H9 (cell line): ENCODE measurements around the gene EFNB1. TPM values are rescaled to one million over a fixed set of nuclear protein-coding genes. Genes with fewer than 3 reads are reported as not detected.

Source experiments
- DNase-seq: peaks from one replicate; pipeline ENCODE4 v3.0.0-alpha.2; 2017
- H2AFZ ChIP-seq: one replicate; pipeline ENCODE4 v1.6.1; 2013; ENCODE audit warnings: mild to moderate bottlenecking, low read length, control low read depth, moderate library complexity
- H2AK5ac ChIP-seq: 2 replicates; pipeline ENCODE4 v1.6.1; 2013; ENCODE audit warnings: low read length, control low read depth, mixed read lengths; ENCODE audit not compliant: insufficient read length
- H2BK120ac ChIP-seq: one replicate; pipeline ENCODE4 v1.6.1; 2013; ENCODE audit warnings: low read depth, mild to moderate bottlenecking, low read length, control low read depth, inconsistent platforms; ENCODE audit not compliant: poor library complexity, severe bottlenecking
- H2BK12ac ChIP-seq: 2 replicates; pipeline ENCODE4 v1.6.1; 2013; ENCODE audit warnings: low read length, control low read depth, mixed read lengths, low read depth; ENCODE audit not compliant: insufficient read length
- H2BK15ac ChIP-seq: 2 replicates; pipeline ENCODE4 v1.6.1; 2013; ENCODE audit warnings: low read depth, low read length, control low read depth
- H2BK20ac ChIP-seq: one replicate; pipeline ENCODE4 v1.6.1; 2013; ENCODE audit warnings: low read depth, mild to moderate bottlenecking, low read length, control low read depth, inconsistent platforms; ENCODE audit not compliant: poor library complexity, severe bottlenecking
- H2BK5ac ChIP-seq: 2 replicates; pipeline ENCODE4 v1.6.1; 2013; ENCODE audit warnings: low read length, control low read depth, mixed read lengths; ENCODE audit not compliant: insufficient read length
- H3K14ac ChIP-seq: 2 replicates; pipeline ENCODE4 v1.6.1; 2013; ENCODE audit warnings: low read length, control low read depth; ENCODE audit not compliant: insufficient read depth
- H3K18ac ChIP-seq: 2 replicates; pipeline ENCODE4 v1.6.1; 2013; ENCODE audit warnings: low read depth, mild to moderate bottlenecking, mixed read lengths, low read length, control low read depth; ENCODE audit not compliant: insufficient read length
- H3K23ac ChIP-seq: 2 replicates; pipeline ENCODE4 v1.6.1; 2013; ENCODE audit warnings: low read length, control low read depth, mixed read lengths, low read depth; ENCODE audit not compliant: insufficient read length
- H3K23me2 ChIP-seq: 2 replicates; pipeline ENCODE4 v1.6.1; 2013; ENCODE audit warnings: low read depth, mild to moderate bottlenecking, mixed read lengths, low read length, control low read depth; ENCODE audit not compliant: insufficient read length, poor library complexity, severe bottlenecking
- H3K27ac ChIP-seq: 2 replicates; pipeline ENCODE4 v1.5.1; 2013; ENCODE audit warnings: low read length, control low read depth, mixed read lengths, low read depth; ENCODE audit not compliant: insufficient read length
- H3K27me3 ChIP-seq: 2 replicates; pipeline ENCODE4 v1.6.1; 2013; ENCODE audit warnings: low read length, control low read depth, inconsistent platforms; ENCODE audit not compliant: insufficient read depth
- H3K4ac ChIP-seq: 2 replicates; pipeline ENCODE4 v1.6.1; 2013; ENCODE audit warnings: low read depth, mild to moderate bottlenecking, control low read depth, inconsistent platforms, low read length, moderate library complexity
- H3K4me1 ChIP-seq: 2 replicates; pipeline ENCODE4 v1.6.1; 2013; ENCODE audit warnings: low read length, control low read depth, inconsistent platforms; ENCODE audit not compliant: insufficient read depth
- H3K4me2 ChIP-seq: 2 replicates; pipeline ENCODE4 v1.6.1; 2013; ENCODE audit warnings: low read length, control low read depth, mixed read lengths; ENCODE audit not compliant: insufficient read length, insufficient read depth
- H3K56ac ChIP-seq: 2 replicates; pipeline ENCODE4 v1.6.1; 2013; ENCODE audit warnings: low read depth, mild to moderate bottlenecking, mixed read lengths, low read length, control low read depth; ENCODE audit not compliant: insufficient read length
- H3K79me1 ChIP-seq: 2 replicates; pipeline ENCODE4 v1.6.1; 2013; ENCODE audit warnings: low read depth, mild to moderate bottlenecking, moderate library complexity, low read length, control low read depth, inconsistent platforms; ENCODE audit not compliant: insufficient read depth, poor library complexity, severe bottlenecking
- H3K79me2 ChIP-seq: 2 replicates; pipeline ENCODE4 v1.6.1; 2013; ENCODE audit warnings: low read length, control low read depth, inconsistent platforms; ENCODE audit not compliant: insufficient read depth
- H3K9ac ChIP-seq: 2 replicates; pipeline ENCODE4 v1.6.1; 2013; ENCODE audit warnings: low read length, control low read depth, mixed read lengths; ENCODE audit not compliant: insufficient read length; ENCODE audit errors: extremely low read depth
- H3K9me3 ChIP-seq: one replicate; pipeline ENCODE4 v1.6.1; 2013; ENCODE audit warnings: low read depth, low read length, inconsistent platforms; ENCODE audit not compliant: control insufficient read depth
- H3T11ph ChIP-seq: one replicate; pipeline ENCODE4 v1.6.1; 2013; ENCODE audit warnings: mild to moderate bottlenecking, low read length, control low read depth, inconsistent platforms
- H4K20me1 ChIP-seq: one replicate; pipeline ENCODE4 v1.6.1; 2013; ENCODE audit not compliant: control insufficient read depth, insufficient read length, insufficient read depth
- H4K5ac ChIP-seq: 2 replicates; pipeline ENCODE4 v1.6.1; 2013; ENCODE audit warnings: low read depth, mild to moderate bottlenecking, mixed read lengths, low read length, control low read depth; ENCODE audit not compliant: insufficient read length
- H4K8ac ChIP-seq: replicated peaks from 2 replicates; pipeline ENCODE4 v1.6.1; 2013; ENCODE audit warnings: low read length, control low read depth, mixed read lengths, low read depth; ENCODE audit not compliant: insufficient read length
- H4K91ac ChIP-seq: 2 replicates; pipeline ENCODE4 v1.6.1; 2013; ENCODE audit warnings: low read depth, mild to moderate bottlenecking, moderate library complexity, mixed read lengths, low read length, control low read depth; ENCODE audit not compliant: insufficient read length
- H3K27ac Mint-ChIP-seq, 3 experiments: 2 replicates in 2 of 3; 3 replicates in 1 of 3; pipeline ENCODE4 v1.8.0; 2020 to 2021; ENCODE audit warnings: mixed read lengths in 3 of 3, mild to moderate bottlenecking in 1 of 3, moderate library complexity in 1 of 3
- H3K27me3 Mint-ChIP-seq: 2 replicates; pipeline ENCODE4 v1.8.0; 2021; ENCODE audit warnings: low read depth, mild to moderate bottlenecking, moderate library complexity, mixed read lengths
- H3K36me3 Mint-ChIP-seq, 3 experiments: 2 replicates in 2 of 3; 3 replicates in 1 of 3; pipeline ENCODE4 v1.8.0; 2020 to 2021; ENCODE audit warnings: low read depth in 3 of 3, mixed read lengths in 3 of 3; ENCODE audit not compliant: insufficient read depth in 1 of 3
- H3K4me1 Mint-ChIP-seq, 2 experiments: 2 replicates each; pipeline ENCODE4 v1.8.0; 2020; ENCODE audit warnings: mixed read lengths in 2 of 2
- H3K4me3 Mint-ChIP-seq, 2 experiments: 2 replicates in 1 of 2; 3 replicates in 1 of 2; pipeline ENCODE4 v1.8.0; 2020 to 2021; ENCODE audit warnings: mild to moderate bottlenecking in 2 of 2, mixed read lengths in 2 of 2, moderate library complexity in 1 of 2
- H3K9me3 Mint-ChIP-seq, 2 experiments: 2 replicates in 1 of 2; 3 replicates in 1 of 2; pipeline ENCODE4 v1.8.0; 2020; ENCODE audit warnings: mild to moderate bottlenecking in 2 of 2, mixed read lengths in 2 of 2, moderate library complexity in 1 of 2
- WGBS: extraction: QIAGEN DNeasy Blood & Tissue Kit; methylation state at CpG from one replicate; pipeline ENCODE4 v1.1.7; 2013; ENCODE audit warnings: missing lambda C conversion rate, low lambda C conversion rate, mixed read lengths; ENCODE audit not compliant: insufficient read length; ENCODE audit errors: extremely low coverage; 5-methylcytosine and 5-hydroxymethylcytosine counted together
- total RNA-seq: library from RNA; stranded (reverse); gene quantifications from 2 replicates; pipeline ENCODE4 v1.2.1, GENCODE V29; 2021
- TF ChIP-seq, protein P1 (sequence below): fragments of 200-600 bp; sonication (generic); conservative IDR thresholded peaks from 3 replicates; pipeline ENCODE4 v1.8.0; 2021; ENCODE audit warnings: antibody characterized with exemption, mild to moderate bottlenecking

EFNB1 gene
- total RNA-seq, 1 experiment from 2014 or later: 3.1 TPM

DNA sequence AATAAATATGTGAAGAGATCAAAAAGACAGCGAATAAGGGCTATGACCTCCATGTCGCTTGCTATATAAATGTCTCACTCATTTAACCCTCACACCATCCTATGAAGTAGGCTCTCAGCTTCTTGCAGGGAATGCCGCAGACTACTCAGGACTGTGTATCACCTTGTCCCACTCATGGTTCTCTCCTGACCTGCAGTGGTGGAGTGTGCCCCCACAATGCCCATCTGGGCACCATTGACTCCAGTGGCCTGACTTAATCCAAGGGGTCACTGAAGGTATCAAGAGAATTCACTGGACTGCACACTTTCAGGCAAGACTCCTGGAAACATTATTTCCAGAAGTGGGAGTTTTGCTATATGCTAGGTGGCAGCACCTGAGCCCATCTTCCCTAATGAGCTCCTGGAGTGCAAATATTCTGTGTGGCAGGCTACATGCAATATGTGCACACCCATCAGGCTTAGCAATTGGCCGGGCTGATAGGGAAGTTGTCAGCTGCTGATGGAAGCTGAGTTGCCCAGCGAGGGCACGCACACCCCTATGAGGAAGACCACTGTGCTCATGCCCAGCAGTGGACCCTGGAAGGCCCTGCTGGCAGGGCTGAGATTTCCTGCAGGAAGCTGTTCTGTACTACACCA lies 8.2 kb upstream of the EFNB1 start:
- Histone ChIP-seq H3K9me3 (no peaks in the 10 kb centered on the region), H2BK120ac (no peak overlapping the region), H3K23me2 (no peaks in the 10 kb centered on the region), H2BK12ac (no peak overlapping the region), H3K56ac (no peak overlapping the region), H3K14ac (no peak overlapping the region), H3T11ph (no peak overlapping the region), H3K9ac (no peak overlapping the region), H2BK15ac (no peak overlapping the region), H3K27ac (no peak overlapping the region), H3K4me1 (0 out of 2 replicates have a peak, but pooled peaks cover 2% of the 10 kb centered on the region), H4K91ac (no peak overlapping the region), H4K5ac (no peak overlapping the region), H2BK5ac (no peak overlapping the region), H3K4ac (no peak overlapping the region), H2AK5ac (no peak overlapping the region), H3K79me2 (no peaks in the 10 kb centered on the region), H4K8ac (no peak overlapping the region), H4K20me1 (no peaks in the 10 kb centered on the region), H3K23ac (no peak overlapping the region), H3K4me2 (no peak overlapping the region), H3K79me1 (no peaks in the 10 kb centered on the region), H3K18ac (no peak overlapping the region), H2BK20ac (no peak overlapping the region), H2AFZ (no peak overlapping the region), H3K27me3 (peaks cover 9% of the 10 kb centered on the region; the same call in 1 of the 2 replicates)
- Mint-ChIP-seq H3K27me3 (peaks cover 60% of the 10 kb centered on the region), H3K36me3 (peaks cover 0 to 2% (median 0%) of the 10 kb centered on the region in 3 experiments; a peak in 2 of 7 replicates), H3K4me3 (no peak overlapping the region), H3K27ac (no peak overlapping the region), H3K4me1 (peaks cover 0 to 6% of the 10 kb centered on the region in 2 experiments; a peak in 1 of 4 replicates), H3K9me3 (peaks cover 66 to 72% of the 10 kb centered on the region in 2 experiments)
- TF ChIP-seq, protein P1, sequence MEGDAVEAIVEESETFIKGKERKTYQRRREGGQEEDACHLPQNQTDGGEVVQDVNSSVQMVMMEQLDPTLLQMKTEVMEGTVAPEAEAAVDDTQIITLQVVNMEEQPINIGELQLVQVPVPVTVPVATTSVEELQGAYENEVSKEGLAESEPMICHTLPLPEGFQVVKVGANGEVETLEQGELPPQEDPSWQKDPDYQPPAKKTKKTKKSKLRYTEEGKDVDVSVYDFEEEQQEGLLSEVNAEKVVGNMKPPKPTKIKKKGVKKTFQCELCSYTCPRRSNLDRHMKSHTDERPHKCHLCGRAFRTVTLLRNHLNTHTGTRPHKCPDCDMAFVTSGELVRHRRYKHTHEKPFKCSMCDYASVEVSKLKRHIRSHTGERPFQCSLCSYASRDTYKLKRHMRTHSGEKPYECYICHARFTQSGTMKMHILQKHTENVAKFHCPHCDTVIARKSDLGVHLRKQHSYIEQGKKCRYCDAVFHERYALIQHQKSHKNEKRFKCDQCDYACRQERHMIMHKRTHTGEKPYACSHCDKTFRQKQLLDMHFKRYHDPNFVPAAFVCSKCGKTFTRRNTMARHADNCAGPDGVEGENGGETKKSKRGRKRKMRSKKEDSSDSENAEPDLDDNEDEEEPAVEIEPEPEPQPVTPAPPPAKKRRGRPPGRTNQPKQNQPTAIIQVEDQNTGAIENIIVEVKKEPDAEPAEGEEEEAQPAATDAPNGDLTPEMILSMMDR: no peak
- no CpG with 5 or more reads among the region's 6 CpGs for WGBS
- DNase-seq: no peak
